ENCODE data around the gene PTER. TPM values are rescaled to one million over a fixed set of nuclear protein-coding genes. Genes with fewer than 3 reads are reported as not detected.
A peak's percentile ranks its signal among the peaks of the same experiment; 100 is the strongest.

The PTER gene
- total and polyA plus RNA-seq, 2 of the 4 experiments (the other 2 are of a cell fraction), result 1.9 to 5.0 TPM

DNA sequence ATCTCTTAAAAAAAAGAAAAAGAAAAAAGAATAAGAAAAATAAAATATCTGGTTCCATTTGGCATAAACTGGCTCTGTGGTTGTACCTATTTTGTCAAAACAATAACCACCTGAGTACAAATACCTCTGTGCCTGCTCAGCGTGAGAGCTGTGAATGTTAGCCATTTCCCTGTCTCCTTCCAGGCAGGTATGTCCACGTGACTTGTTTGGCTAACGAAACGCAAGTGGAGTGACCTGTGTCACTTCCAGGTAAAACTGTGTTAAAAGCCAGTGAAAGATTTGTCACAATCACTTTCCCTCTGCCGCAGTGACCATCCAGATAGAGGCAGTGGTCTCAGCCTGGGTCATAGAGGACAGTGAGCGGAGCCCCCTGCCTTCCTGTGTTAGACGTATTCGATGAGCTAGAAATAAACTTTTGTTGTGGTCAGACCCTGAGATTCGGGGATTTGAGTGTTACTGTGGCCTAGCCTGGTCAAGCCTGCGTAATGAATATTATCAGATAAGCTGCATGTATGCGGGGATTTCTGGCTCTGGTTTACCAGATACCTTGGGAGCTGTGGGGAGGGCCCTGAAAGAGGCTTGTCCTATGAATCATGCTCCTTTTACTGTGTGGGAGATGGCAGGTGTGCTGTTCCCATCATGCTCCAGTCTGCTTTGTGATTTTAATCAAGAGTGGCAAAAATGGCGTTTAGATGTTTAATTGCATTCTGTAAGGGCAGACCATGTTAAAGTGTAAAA, 3.8 kb downstream of the PTER start:
- Histone ChIP-seq H3K4me2 (ENCODE audit: low read depth, low read length) (no peak overlapping the region), H3K27ac (ENCODE audit: insufficient read depth, low read length) (no peak overlapping the region), H3K4ac (ENCODE audit: low read depth, low read length) (0 out of 2 replicates have a peak overlapping the region, but pooled peaks have one; percentile 4), H3K9me3 (ENCODE audit: control insufficient read depth, insufficient read depth, low read length) (no peaks in the 10 kb centered on the region), H3K9ac (ENCODE audit: low read depth, low read length) (no peak overlapping the region), H3K27me3 (ENCODE audit: control insufficient read depth, insufficient read depth, low read length) (no peaks in the 10 kb centered on the region), H3K14ac (replicated peaks; ENCODE audit: low read depth, low read length) (no peak overlapping the region), H3K4me1 (ENCODE audit: control insufficient read depth, insufficient read depth, low read length) (no peaks in the 10 kb centered on the region), H2BK120ac (ENCODE audit: low read depth, low read length) (no peak overlapping the region), H4K8ac (ENCODE audit: low read depth in 2 of 2, low read length in 2 of 2) (no peak overlapping the region), H3K18ac (ENCODE audit: low read depth, low read length) (no peak overlapping the region), H2AK5ac (ENCODE audit: low read depth, low read length) (no peak overlapping the region), H3K9me1 (ENCODE audit: insufficient read depth, low read length) (no peaks in the 10 kb centered on the region), H3K36me3 (ENCODE audit: control insufficient read depth, insufficient read depth, low read length) (no peaks in the 10 kb centered on the region), H3K79me1 (ENCODE audit: low read depth in 1 of 2, low read length in 2 of 2) (no peaks in the 10 kb centered on the region), H4K91ac (ENCODE audit: insufficient read depth, low read depth, low read length) (no peak overlapping the region), H3K23ac (ENCODE audit: low read depth, low read length) (no peak overlapping the region), H3K4me3 (ENCODE audit: insufficient read depth, low read depth, low read length) (no peak overlapping the region), H3K56ac (ENCODE audit: extremely low read depth, insufficient read depth, low read length) (no peak overlapping the region), H4K20me1 (ENCODE audit: insufficient read depth, low read length) (no peaks in the 10 kb centered on the region), H4K5ac (ENCODE audit: low read depth, low read length) (no peak overlapping the region), H2BK20ac (ENCODE audit: low read depth, low read length) (no peak overlapping the region), H2BK5ac (ENCODE audit: low read depth, low read length, poor library complexity, severe bottlenecking) (no peak overlapping the region), H2AFZ (replicated peaks; ENCODE audit: low read length, poor library complexity) (no peak overlapping the region), H2AK9ac (replicated peaks; ENCODE audit: low read depth, low read length, poor library complexity) (no peak overlapping the region), H2BK15ac (ENCODE audit: low read depth, low read length) (no peak overlapping the region)
- CTCF ChIA-PET, result no interaction called here
- dilution Hi-C loops (cut with HindIII; ENCODE audit: low sequenced_read_pairs, unreplicated experiment), result no loop called here
- in situ Hi-C loops (cut with MboI; ENCODE audit: low sequenced_read_pairs), result no loop called here
- WGBS, 2 experiments (ENCODE audit: extremely low coverage in 2 of 2, insufficient read length in 1 of 2), result 91% methylated on average over 5 of the region's 12 CpGs; no CpG with 5 or more reads in 1 of the 2 experiments
- POLR2A ChIA-PET (ENCODE audit: unreplicated experiment), result interaction anchor here (0.7 kb wide), 1 partner anchor 154 kb away, joined by 5 read pairs; no protein-coding TSS in a partner anchor
- ATAC-seq (ENCODE audit: low read depth), result no peak
- TF ChIP-seq CTCF (conservative IDR thresholded peaks at IDR 0.05; ENCODE audit: low read depth, low read length) (no peak), BHLHE40 (IDR thresholded peaks at IDR 0.05; ENCODE audit: low read depth, low read length) (no peak), CHD1 (IDR thresholded peaks at IDR 0.05; ENCODE audit: low read depth, low read length) (no peak), SMC3 (IDR thresholded peaks at IDR 0.05; ENCODE audit: low read depth, low read length) (no peak), MXI1 (IDR thresholded peaks at IDR 0.05; ENCODE audit: borderline replicate concordance, low read depth, low read length) (no peak), RCOR1 (IDR thresholded peaks at IDR 0.05; ENCODE audit: insufficient replicate concordance, low read length) (no peak)
- DNase-seq, result no peak
- intact Hi-C loops (cut with micrococcal nuclease), result no loop called here
- no TSS peak for BruUV-seq (replicated peaks)
